GM10847 (cell line): ENCODE results near the gene DHRS11.

ENCODE experiments used
- POLR2A ChIP-seq: IDR thresholded peaks from 2 replicates; pipeline ENCODE4 v1.6.1; 2011; ENCODE audit not compliant: insufficient read length; ENCODE audit errors: extremely low read depth

DHRS11 gene

DNA sequence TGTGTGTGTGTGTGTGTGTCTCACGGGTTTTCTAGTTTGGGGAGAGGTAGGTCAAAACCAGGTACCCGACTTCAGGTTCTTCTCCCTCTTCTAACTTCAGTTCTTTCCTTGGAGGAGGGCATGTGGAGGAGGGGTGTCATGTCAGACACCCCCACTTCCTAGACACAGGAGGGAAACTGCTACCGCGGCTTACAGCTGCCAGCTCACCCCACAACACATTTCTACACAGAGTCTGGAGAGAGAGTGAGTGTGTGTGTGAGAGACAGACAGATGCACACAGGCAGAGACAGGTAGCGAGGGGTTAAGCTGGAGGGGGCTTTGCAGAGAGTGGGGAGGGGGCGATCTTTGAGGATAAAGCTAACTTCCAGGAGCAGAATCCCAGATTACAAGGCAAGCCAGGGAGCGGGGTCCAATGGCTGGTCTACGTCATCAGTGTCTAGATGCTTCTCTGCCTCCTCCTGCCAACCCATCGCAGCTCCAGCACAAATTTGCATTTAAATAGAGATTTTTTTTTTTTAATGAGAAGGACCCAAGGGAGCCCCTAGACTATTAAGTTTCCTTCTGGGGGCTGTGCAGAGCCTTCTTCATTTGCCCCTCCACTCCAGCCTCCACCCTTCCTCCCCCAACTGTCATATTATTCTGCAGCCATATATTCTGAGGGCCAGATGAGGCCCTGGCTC is 58.6 kb downstream of the DHRS11 start:
- no peak for TF ChIP-seq POLR2A
